NCI-H748 treated with DMSO at 0.1 percent for 48 hours (cell line): Measurements from ENCODE around the gene POLD2.
"Not testable (repeated sequence)": the region's sequence is repeated elsewhere in the genome, so short reads cannot be mapped to it uniquely, and the experiment has no call there.

Experiments
- DNase-seq: peaks from one replicate; lab custom pipeline; 2025; lab: John Stamatoyannopoulos, UW

Gene POLD2

GRCh38 chr7:44123190-44124003, at the start of gene POLD2:
POLD2 (minus strand) TSS chr7:44123548; CDS start chr7:44122053, 1,495 bp downstream.
- peak; percentile 93 for DNase-seq

- DNase-seq: no peak
Observed at GRCh38 chr7:44172803-44173424, 49.6 kb upstream of the POLD2 start.

GRCh38 chr7:44172352-44172751, 49.0 kb upstream of the POLD2 start:
- no peak for DNase-seq

- DNase-seq: not testable (repeated sequence)
Observed at GRCh38 chr7:44171901-44172300, 48.6 kb upstream of the POLD2 start.

GRCh38 chr7:44167920-44168319, 44.6 kb upstream of the POLD2 start:
- no peak for DNase-seq

GRCh38 chr7:44163591-44163990, 40.2 kb upstream of the POLD2 start:
- DNase-seq: no peak

- DNase-seq: no peak
Observed at GRCh38 chr7:44162785-44163395, 39.5 kb upstream of the POLD2 start.

- no peak for DNase-seq
Observed at GRCh38 chr7:44162179-44162578, 38.8 kb upstream of the POLD2 start.

- DNase-seq: no peak
Observed at GRCh38 chr7:44161371-44161770, 38.0 kb upstream of the POLD2 start.

GRCh38 chr7:44159824-44160630, 36.7 kb upstream of the POLD2 start:
- no peak for DNase-seq

- DNase-seq: no peak
Observed at GRCh38 chr7:44158873-44159631, 35.7 kb upstream of the POLD2 start.

GRCh38 chr7:44158096-44158872, 34.9 kb upstream of the POLD2 start:
- no peak for DNase-seq

- no peak for DNase-seq
Observed at GRCh38 chr7:44157116-44158080, 34.0 kb upstream of the POLD2 start.

GRCh38 chr7:44156453-44157010, 33.2 kb upstream of the POLD2 start:
- DNase-seq: no peak

- no peak for DNase-seq
Observed at GRCh38 chr7:44155191-44156185, 32.1 kb upstream of the POLD2 start.

GRCh38 chr7:44154703-44155102, 31.4 kb upstream of the POLD2 start:
- no peak for DNase-seq

GRCh38 chr7:44153948-44154335, 30.6 kb upstream of the POLD2 start:
- DNase-seq: no peak
